RWPE1 (cell line): Measurements from ENCODE around the gene PTRH1.

Source experiments
- CTCF ChIA-PET: fragments of 350-600 bp; sonication (Branson Sonifier 250); formaldehyde crosslinking; extraction: SDS; loops from one replicate; lab custom pipeline; 2021; lab: Yijun Ruan, JAX
- POLR2A ChIA-PET: fragments of 400-600 bp; formaldehyde crosslinking; extraction: SDS; loops from one replicate; lab custom pipeline; 2020; ENCODE audit warnings: antibody characterized with exemption; ENCODE audit not compliant: low non-redundant PET; lab: Yijun Ruan, JAX
- DNase-seq: peaks from one replicate; pipeline ENCODE4 v3.0.0; 2012; ENCODE audit warnings: low spot score
- H3K27ac ChIP-seq: fragments of 450-650 bp; 2 replicates; pipeline ENCODE4 v1.5.1; 2017
- CTCF ChIP-seq: fragments of 450-650 bp; conservative IDR thresholded peaks from 2 replicates; pipeline ENCODE4 v1.5.1; 2017; ENCODE audit warnings: low read depth, mild to moderate bottlenecking

PTRH1 gene

DNA sequence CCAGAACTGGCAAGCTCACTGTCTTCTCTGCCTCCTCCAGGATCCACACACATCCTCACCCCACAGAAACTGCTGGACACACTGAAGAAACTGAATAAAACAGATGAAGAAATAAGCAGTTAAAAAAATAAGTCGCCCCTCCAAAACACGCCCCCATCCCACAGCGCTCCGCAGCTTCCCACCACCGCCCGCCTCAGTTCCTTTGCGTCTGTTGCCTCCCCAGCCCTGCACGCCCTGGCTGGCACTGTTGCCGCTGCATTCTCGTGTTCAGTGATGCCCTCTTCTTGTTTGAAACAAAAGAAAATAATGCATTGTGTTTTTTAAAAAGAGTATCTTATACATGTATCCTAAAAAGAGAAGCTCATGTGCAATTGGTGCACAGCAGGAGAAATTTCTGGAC is 24.7 kb downstream of the PTRH1 start:
- H3K27ac ChIP-seq, result no peak overlapping the region
- CTCF ChIA-PET, result no interaction called here
- DNase-seq, result no peak
- POLR2A ChIA-PET, result no interaction called here
- TF ChIP-seq CTCF, result no peak

DNA sequence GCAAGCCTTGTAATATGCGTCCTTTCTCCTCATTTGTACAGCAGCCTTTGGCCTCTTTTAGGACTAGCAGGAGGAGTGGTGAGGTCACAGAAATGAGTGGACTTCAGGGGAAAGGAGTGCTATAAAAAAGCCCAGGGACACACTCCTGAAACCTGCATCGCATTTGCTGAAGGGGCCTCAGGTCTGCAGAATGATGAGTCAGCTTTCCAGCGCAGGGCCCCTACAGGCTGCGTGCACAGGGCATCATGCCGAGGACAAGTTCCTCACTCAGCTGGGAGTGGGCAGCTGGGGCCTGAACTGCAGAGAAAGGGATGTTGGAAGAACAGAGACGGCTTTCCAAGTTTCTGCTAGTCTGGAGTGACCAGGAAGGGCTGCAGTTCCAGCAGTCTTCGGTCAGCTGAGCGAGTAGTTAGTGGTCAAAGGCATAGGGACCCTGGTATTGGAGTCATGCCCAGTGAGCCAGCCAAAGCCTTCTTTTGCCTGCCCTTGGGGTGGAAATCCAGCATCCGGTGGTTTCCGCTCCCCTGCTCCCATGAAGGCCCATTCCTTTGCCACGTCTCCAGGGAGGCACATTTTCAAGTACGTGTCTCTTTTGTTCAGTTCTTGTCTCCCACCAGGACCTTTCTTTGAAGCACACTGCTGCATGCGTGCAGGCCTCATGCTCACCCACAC is 26.0 kb downstream of the PTRH1 start:
- ChIA-PET POLR2A (no interaction called here), CTCF (no interaction called here)
- no peak overlapping the region for H3K27ac ChIP-seq
- TF ChIP-seq CTCF, result no peak
- no peak for DNase-seq

DNA sequence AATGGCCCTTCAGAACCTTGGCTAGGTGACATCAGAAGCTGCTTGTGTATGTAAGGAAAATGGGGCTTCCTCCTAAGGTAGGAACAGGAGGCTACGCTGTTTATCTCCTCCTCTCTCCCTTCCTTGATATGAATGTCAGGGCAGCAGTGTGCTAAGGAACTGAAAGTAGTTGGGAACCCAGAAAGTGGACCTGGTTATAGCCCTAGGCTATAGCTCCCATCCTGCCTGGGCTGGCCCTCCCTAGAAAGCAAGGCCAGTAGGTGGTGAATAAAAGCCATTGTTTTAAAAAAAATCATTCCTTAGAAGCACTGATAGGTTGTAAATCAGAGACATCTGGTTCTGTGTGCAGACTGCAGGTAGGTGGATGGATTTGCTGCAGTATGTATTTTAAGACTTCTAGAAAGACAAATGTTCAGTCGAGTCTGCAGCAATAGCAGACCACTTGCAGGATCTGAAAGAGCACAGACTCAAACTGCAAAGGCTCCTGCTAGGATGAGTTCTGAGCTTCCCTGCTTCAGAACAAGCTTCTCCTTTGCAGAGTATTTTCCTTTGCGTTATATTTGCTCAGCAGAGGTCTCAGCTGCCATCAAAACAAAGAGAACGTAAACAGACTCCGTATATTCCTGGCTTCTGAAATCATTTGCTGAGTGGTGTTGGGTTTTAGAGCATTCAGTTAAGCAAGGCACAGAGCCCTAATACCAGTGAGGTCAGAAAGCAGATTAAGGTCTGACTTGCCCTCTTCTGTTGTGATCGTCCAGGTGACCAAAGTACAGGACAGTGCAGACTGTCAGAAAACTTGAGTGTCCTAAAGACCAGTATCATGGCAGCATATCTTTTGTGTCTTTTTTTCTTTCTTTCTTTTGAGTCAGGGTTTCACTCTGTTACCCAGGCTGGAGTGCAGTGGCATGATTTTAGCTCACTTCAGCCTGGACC is 28.7 kb downstream of the PTRH1 start:
- H3K27ac ChIP-seq, result peak overlapping the region; percentile 4; the same call in 1 of the 2 replicates
- DNase-seq, result peak; percentile 46
- CTCF ChIA-PET, result interaction anchor here (0.6 to 1.0 kb wide), 2 partner anchors 30 to 48 kb away, joined by 3 to 5 read pairs; partner anchors contain the start of gene TOR2A
- POLR2A ChIA-PET, result interaction anchor here (0.5 to 0.6 kb wide), 3 partner anchors 8 to 871 kb away, joined by 3 read pairs; no protein-coding TSS in a partner anchor
- TF ChIP-seq CTCF, result no peak

DNA sequence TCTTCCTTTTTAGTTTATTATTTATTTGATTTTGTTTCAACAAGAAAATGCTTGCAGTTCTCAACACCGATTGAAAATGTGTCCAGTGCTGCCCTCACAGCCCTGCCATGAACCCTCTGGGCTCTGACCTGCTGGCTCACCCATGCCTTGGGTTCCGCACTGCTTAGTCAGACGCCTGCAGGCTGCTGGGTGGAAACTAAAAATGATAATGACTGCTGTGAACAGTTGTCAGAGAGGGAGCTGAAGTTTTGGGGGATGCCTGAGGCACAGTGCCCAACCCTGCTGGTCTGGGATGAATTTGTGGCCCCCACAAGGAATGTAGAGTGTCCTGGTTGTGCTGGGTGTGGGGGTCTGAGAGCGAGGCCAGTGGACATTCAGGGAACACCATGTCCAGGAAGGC is 30.9 kb downstream of the PTRH1 start:
- ChIA-PET POLR2A (no interaction called here), CTCF (interaction anchor here (0.6 to 1.6 kb wide), 5 partner anchors 8 to 336 kb away, joined by 3 to 7 read pairs (median 3); no protein-coding TSS in a partner anchor)
- peak; percentile 74 for DNase-seq
- 0 out of 2 replicates have a peak overlapping the region, but pooled peaks have one; percentile 5 for H3K27ac ChIP-seq
- no peak for TF ChIP-seq CTCF

GRCh38 chr9:127683723-127684122 is 31.7 kb downstream of the PTRH1 start:
- ChIA-PET CTCF (interaction anchor here (0.6 to 1.6 kb wide), 3 partner anchors 83 to 363 kb away, joined by 3 to 7 read pairs (median 4); no protein-coding TSS in a partner anchor), POLR2A (no interaction called here)
- peak overlapping the region; percentile 15 for H3K27ac ChIP-seq
- no peak for TF ChIP-seq CTCF
- no peak for DNase-seq
